ENCODE data around the gene BAD. TPM values are rescaled to one million over a fixed set of nuclear protein-coding genes. Genes with fewer than 3 reads are reported as not detected.

BAD gene
- total and polyA plus RNA-seq, 8 donors: 40.4 to 343 (median 105) TPM

GRCh38 chr11:64220271-64220670 is 64.2 kb downstream of the BAD start:
- intact Hi-C loops (cut with DNase I; ENCODE audit: low total_unique reads): no loop called here
- 80 to 90% (median 88%) methylated on average over 11 to 17 of the region's 17 CpGs for WGBS, 5 donors
- Histone ChIP-seq H3K27me3 (no peaks in the 10 kb centered on the region), H3K4me1 (peaks cover 4 to 21% (median 16%) of the 10 kb centered on the region in 4 donors), H3K9me3 (no peaks in the 10 kb centered on the region), H3K4me3 (no peak overlapping the region), H3K27ac (no peak overlapping the region), H3K36me3 (peaks cover 15 to 67% (median 57%) of the 10 kb centered on the region in 4 donors)
- DNase-seq: no peak
- no peak for TF ChIP-seq CTCF (IDR thresholded peaks at IDR 0.05)
- no peak for TF ChIP-seq POLR2A (IDR thresholded peaks at IDR 0.05)

Small RNA genes within 50 kb of the gene (small RNA-seq; reads per million reads assigned to genes)
- 0 reads per million in 4 donors for gene RF00019

Other genes starting within 250 kb of the BAD start
- 1 to 10 TPM in 1 of 5 donors, under 1 TPM in 1, not detected in 3; 0.73 to 1.3 TPM for gene FLRT1, start 248.7 kb downstream of the BAD start, total RNA-seq
- under 1 TPM in 2 of 3 donors, not detected in 1; 0.12 to 0.28 TPM for gene FLRT1, start 248.7 kb downstream of the BAD start, polyA plus RNA-seq
- 10 to 100 TPM; 18.0 to 52.1 (median 41.2) TPM for gene MACROD1, start 118.6 kb downstream of the BAD start, total RNA-seq
- gene MACROD1, start 118.6 kb downstream of the BAD start, polyA plus RNA-seq: 100 to 1,000 TPM in 2 of 3 donors, 10 to 100 TPM in 1; 59.1 to 283 (median 156) TPM
- gene STIP1, start 98.5 kb downstream of the BAD start, total RNA-seq: 100 to 1,000 TPM in 1 of 5 donors, 10 to 100 TPM in 4; 27.4 to 259 (median 68.1) TPM
- 10 to 100 TPM; 51.5 to 56.2 (median 53.2) TPM for gene STIP1, start 98.5 kb downstream of the BAD start, polyA plus RNA-seq
- gene FERMT3, start 77.9 kb downstream of the BAD start, total RNA-seq: 10 to 100 TPM; 11.9 to 30.3 (median 17.9) TPM
- gene FERMT3, start 77.9 kb downstream of the BAD start, polyA plus RNA-seq: 10 to 100 TPM; 12.4 to 31.9 (median 19.5) TPM
- gene TRPT1, start 58.5 kb downstream of the BAD start, total RNA-seq: 100 to 1,000 TPM in 2 of 5 donors, 10 to 100 TPM in 3; 15.2 to 425 (median 63.8) TPM
- 10 to 100 TPM; 75.8 to 83.5 (median 79.7) TPM for gene TRPT1, start 58.5 kb downstream of the BAD start, polyA plus RNA-seq
- gene NUDT22, start 58.4 kb downstream of the BAD start, total RNA-seq: 100 to 1,000 TPM in 4 of 5 donors, 10 to 100 TPM in 1; 35.1 to 363 (median 124) TPM
- 100 to 1,000 TPM in 1 of 3 donors, 10 to 100 TPM in 2; 62.4 to 143 (median 76.2) TPM for gene NUDT22, start 58.4 kb downstream of the BAD start, polyA plus RNA-seq
- 10 to 100 TPM in 4 of 5 donors, 1 to 10 TPM in 1; 8.3 to 61.8 (median 14.9) TPM for gene DNAJC4, start 54.1 kb downstream of the BAD start, total RNA-seq
- 100 to 1,000 TPM in 2 of 3 donors, 10 to 100 TPM in 1; 69.8 to 115 (median 106) TPM for gene DNAJC4, start 54.1 kb downstream of the BAD start, polyA plus RNA-seq
- 100 to 1,000 TPM in 1 of 5 donors, 10 to 100 TPM in 3, 1 to 10 TPM in 1; 2.9 to 167 (median 17.4) TPM for gene VEGFB, start 50.1 kb downstream of the BAD start, total RNA-seq
- 100 to 1,000 TPM in 1 of 3 donors, 10 to 100 TPM in 2; 86.4 to 132 (median 97.7) TPM for gene VEGFB, start 50.1 kb downstream of the BAD start, polyA plus RNA-seq
- gene FKBP2, start 43.6 kb downstream of the BAD start, total RNA-seq: 10 to 100 TPM; 15.2 to 66.8 (median 47.7) TPM
- gene FKBP2, start 43.6 kb downstream of the BAD start, polyA plus RNA-seq: 100 to 1,000 TPM; 140 to 257 (median 251) TPM
- 100 to 1,000 TPM in 1 of 5 donors, 10 to 100 TPM in 4; 39.3 to 179 (median 65.9) TPM for gene PPP1R14B, start 37.7 kb downstream of the BAD start, total RNA-seq
- gene PPP1R14B, start 37.7 kb downstream of the BAD start, polyA plus RNA-seq: 100 to 1,000 TPM in 2 of 3 donors, 10 to 100 TPM in 1; 80.6 to 234 (median 190) TPM
- gene PLCB3, start 33.1 kb downstream of the BAD start, total RNA-seq: 100 to 1,000 TPM in 1 of 5 donors, 10 to 100 TPM in 4; 14.0 to 154 (median 27.4) TPM
- gene PLCB3, start 33.1 kb downstream of the BAD start, polyA plus RNA-seq: 10 to 100 TPM; 12.2 to 14.3 (median 14.1) TPM
- gene GPR137, start 1.2 kb upstream of the BAD start, total RNA-seq: 10 to 100 TPM in 2 of 5 donors, 1 to 10 TPM in 3; 2.9 to 58.8 (median 8.5) TPM
- 10 to 100 TPM; 18.8 to 23.4 (median 21.2) TPM for gene GPR137, start 1.2 kb upstream of the BAD start, polyA plus RNA-seq
- not detected for gene KCNK4, start 6.6 kb upstream of the BAD start, total RNA-seq
- not detected for gene KCNK4, start 6.6 kb upstream of the BAD start, polyA plus RNA-seq
- gene CATSPERZ, start 15.7 kb upstream of the BAD start, total RNA-seq: 10 to 100 TPM in 1 of 5 donors, not detected in 4; 11.3 TPM
- 1 to 10 TPM in 2 of 3 donors, under 1 TPM in 1; 0.18 to 5.2 (median 1.7) TPM for gene CATSPERZ, start 15.7 kb upstream of the BAD start, polyA plus RNA-seq
- 100 to 1,000 TPM in 3 of 5 donors, 10 to 100 TPM in 2; 45.5 to 685 (median 142) TPM for gene ESRRA, start 20.9 kb upstream of the BAD start, total RNA-seq
- 10 to 100 TPM; 63.5 to 86.6 (median 82.5) TPM for gene ESRRA, start 20.9 kb upstream of the BAD start, polyA plus RNA-seq
- 100 to 1,000 TPM in 2 of 5 donors, 10 to 100 TPM in 3; 50.8 to 181 (median 99.9) TPM for gene TRMT112, start 32.9 kb upstream of the BAD start, total RNA-seq
- gene TRMT112, start 32.9 kb upstream of the BAD start, polyA plus RNA-seq: 100 to 1,000 TPM; 271 to 337 (median 328) TPM
- gene PRDX5, start 33.5 kb upstream of the BAD start, total RNA-seq: 100 to 1,000 TPM in 3 of 5 donors, 10 to 100 TPM in 1, 1 to 10 TPM in 1; 9.3 to 254 (median 125) TPM
- 100 to 1,000 TPM; 462 to 725 (median 673) TPM for gene PRDX5, start 33.5 kb upstream of the BAD start, polyA plus RNA-seq
- gene CCDC88B, start 55.5 kb upstream of the BAD start, total RNA-seq: 100 to 1,000 TPM in 1 of 5 donors, 10 to 100 TPM in 1, 1 to 10 TPM in 3; 1.8 to 137 (median 7.6) TPM
- 10 to 100 TPM; 37.4 to 57.7 (median 38.8) TPM for gene CCDC88B, start 55.5 kb upstream of the BAD start, polyA plus RNA-seq
- gene RPS6KA4, start 74.5 kb upstream of the BAD start, total RNA-seq: 100 to 1,000 TPM in 1 of 5 donors, 10 to 100 TPM in 4; 15.4 to 103 (median 81.1) TPM
- 10 to 100 TPM; 18.5 to 22.8 (median 20.2) TPM for gene RPS6KA4, start 74.5 kb upstream of the BAD start, polyA plus RNA-seq

Data from stomach (tissue), 9 donors.